SK-N-SH treated with all-trans-retinoic acid at 6 μM for 48 hours (cell line): ENCODE measurements around the gene MMS22L.

Experiments used
- ATAC-seq: fragments of 200-7000 bp; cut with Tn5 transposase; 3 replicates; pipeline ENCODE4 v1.9.1; 2020; ENCODE audit warnings: mild to moderate bottlenecking, moderate library complexity
- ARNTL ChIP-seq: fragments of 450-650 bp; formaldehyde crosslinking; IDR thresholded peaks from 2 replicates; pipeline ENCODE4 v1.5.0; 2020; ENCODE audit warnings: low read depth, mild to moderate bottlenecking, moderate library complexity, borderline replicate concordance
- BACH2 ChIP-seq: fragments of 250-450 bp; sonication (Bioruptor Pico); IDR thresholded peaks from 2 replicates; pipeline ENCODE4 v1.9.0; 2021; ENCODE audit warnings: mild to moderate bottlenecking, borderline replicate concordance
- CSDC2 ChIP-seq: fragments of 250-450 bp; sonication (Bioruptor Pico); IDR thresholded peaks from 2 replicates; pipeline ENCODE4 v1.5.0; 2020; ENCODE audit warnings: mild to moderate bottlenecking, moderate library complexity
- GLIS3 ChIP-seq: fragments of 250-450 bp; sonication (Bioruptor Pico); IDR thresholded peaks from 2 replicates; pipeline ENCODE4 v1.5.0; 2020; ENCODE audit warnings: mild to moderate bottlenecking, moderate library complexity
- ISL1 ChIP-seq: fragments of 250-450 bp; sonication (Bioruptor Pico); IDR thresholded peaks from 2 replicates; pipeline ENCODE4 v2.1.2; 2022; ENCODE audit warnings: mild to moderate bottlenecking, moderate library complexity
- OSR1 ChIP-seq: fragments of 250-450 bp; sonication (Bioruptor Pico); IDR thresholded peaks from 2 replicates; pipeline ENCODE4 v1.8.0; 2022; ENCODE audit warnings: moderate library complexity, mild to moderate bottlenecking, inconsistent platforms
- PPARA ChIP-seq: fragments of 250-450 bp; sonication (Bioruptor Pico); IDR thresholded peaks from 2 replicates; pipeline ENCODE4 v1.5.0; 2020; ENCODE audit warnings: mild to moderate bottlenecking, borderline replicate concordance
- RARB ChIP-seq: fragments of 250-450 bp; sonication (Bioruptor Pico); IDR thresholded peaks from 2 replicates; pipeline ENCODE4 v1.8.0; 2021; ENCODE audit warnings: mild to moderate bottlenecking, moderate library complexity
- SNAI2 ChIP-seq: fragments of 250-450 bp; sonication (Bioruptor Pico); IDR thresholded peaks from 2 replicates; pipeline ENCODE4 v1.5.0; 2020; ENCODE audit warnings: mild to moderate bottlenecking, moderate library complexity
- TCF4 ChIP-seq: fragments of 250-450 bp; sonication (Bioruptor Pico); IDR thresholded peaks from 2 replicates; pipeline ENCODE4 v1.8.0; 2021; ENCODE audit warnings: mild to moderate bottlenecking, moderate library complexity, borderline replicate concordance
- TOX ChIP-seq: fragments of 250-450 bp; sonication (Bioruptor Pico); IDR thresholded peaks from 2 replicates; pipeline ENCODE4 v1.8.0; 2021; ENCODE audit warnings: mild to moderate bottlenecking, moderate library complexity, borderline replicate concordance
- ZC3H10 ChIP-seq: fragments of 250-450 bp; sonication (Bioruptor Pico); IDR thresholded peaks from 2 replicates; pipeline ENCODE4 v1.5.1; 2021; ENCODE audit warnings: mild to moderate bottlenecking, moderate library complexity
- ZFP3 ChIP-seq: fragments of 250-450 bp; sonication (Bioruptor Pico); IDR thresholded peaks from 2 replicates; pipeline ENCODE4 v1.5.0; 2020; ENCODE audit warnings: mild to moderate bottlenecking, moderate library complexity
- ZFP30 ChIP-seq: fragments of 450-650 bp; formaldehyde crosslinking; IDR thresholded peaks from 2 replicates; pipeline ENCODE4 v1.5.0; 2022; ENCODE audit warnings: mild to moderate bottlenecking, moderate library complexity
- ZNF565 ChIP-seq: fragments of 450-650 bp; formaldehyde crosslinking; conservative IDR thresholded peaks from 2 replicates; pipeline ENCODE4 v1.5.0; 2020; ENCODE audit warnings: low read depth, mild to moderate bottlenecking, moderate library complexity
- ZNF70 ChIP-seq: fragments of 450-650 bp; formaldehyde crosslinking; IDR thresholded peaks from 2 replicates; pipeline ENCODE4 v1.5.0; 2020; ENCODE audit warnings: mild to moderate bottlenecking, moderate library complexity
- ZNF8 ChIP-seq: fragments of 450-650 bp; formaldehyde crosslinking; IDR thresholded peaks from 2 replicates; pipeline ENCODE4 v1.5.0; 2020; ENCODE audit warnings: mild to moderate bottlenecking, moderate library complexity
- TF ChIP-seq, protein P1 (sequence below): fragments of 250-450 bp; sonication (Bioruptor Pico); IDR thresholded peaks from 2 replicates; pipeline ENCODE4 v1.5.1; 2020; ENCODE audit warnings: low read depth, mild to moderate bottlenecking, moderate library complexity
- TF ChIP-seq, protein P2 (sequence below): fragments of 250-450 bp; sonication (Bioruptor Pico); IDR thresholded peaks from 2 replicates; pipeline ENCODE4 v1.8.0; 2021; ENCODE audit warnings: low read depth, mild to moderate bottlenecking, moderate library complexity, borderline replicate concordance
- TF ChIP-seq, protein P3 (sequence below): fragments of 250-450 bp; sonication (Bioruptor Pico); IDR thresholded peaks from 2 replicates; pipeline ENCODE4 v1.5.1; 2021; ENCODE audit warnings: mild to moderate bottlenecking, moderate library complexity
- TF ChIP-seq, protein P4 (sequence below): fragments of 250-450 bp; sonication (Bioruptor Pico); IDR thresholded peaks from 2 replicates; pipeline ENCODE4 v1.5.0; 2020; ENCODE audit warnings: mild to moderate bottlenecking, moderate library complexity

The MMS22L gene

DNA sequence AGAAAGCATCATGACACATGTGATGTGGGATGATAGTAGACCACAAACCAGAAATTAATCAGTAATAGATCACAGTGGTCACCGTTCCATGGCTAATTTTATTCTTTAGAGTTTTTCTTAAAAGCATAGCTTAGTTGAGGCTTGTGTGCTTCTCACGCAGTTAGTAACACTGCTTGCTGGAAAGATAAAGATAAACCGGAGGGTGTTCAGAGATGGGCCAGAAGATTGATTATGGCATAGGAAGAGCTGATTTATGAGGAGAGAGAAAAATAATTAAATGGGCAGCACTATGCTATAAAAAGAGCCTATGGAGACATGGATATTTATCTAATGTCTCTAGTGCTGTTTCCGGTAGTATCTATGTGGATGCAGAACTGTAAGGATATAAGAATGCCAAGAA lies 173.6 kb downstream of the MMS22L start (continued):
- no peak for TF ChIP-seq ZNF565 (CRISPR knock-in tag)
- no peak for TF ChIP-seq OSR1
- TF ChIP-seq ZC3H10, result no peak
- no peak for TF ChIP-seq PPARA
- no peak for TF ChIP-seq ZNF8 (CRISPR knock-in tag)
- TF ChIP-seq TOX (CRISPR knock-in tag), result no peak
- TF ChIP-seq ZFP30, result no peak
- no peak for TF ChIP-seq ZNF70 (CRISPR knock-in tag)
- no peak for TF ChIP-seq GLIS3 (CRISPR knock-in tag)
- TF ChIP-seq, protein P1, sequence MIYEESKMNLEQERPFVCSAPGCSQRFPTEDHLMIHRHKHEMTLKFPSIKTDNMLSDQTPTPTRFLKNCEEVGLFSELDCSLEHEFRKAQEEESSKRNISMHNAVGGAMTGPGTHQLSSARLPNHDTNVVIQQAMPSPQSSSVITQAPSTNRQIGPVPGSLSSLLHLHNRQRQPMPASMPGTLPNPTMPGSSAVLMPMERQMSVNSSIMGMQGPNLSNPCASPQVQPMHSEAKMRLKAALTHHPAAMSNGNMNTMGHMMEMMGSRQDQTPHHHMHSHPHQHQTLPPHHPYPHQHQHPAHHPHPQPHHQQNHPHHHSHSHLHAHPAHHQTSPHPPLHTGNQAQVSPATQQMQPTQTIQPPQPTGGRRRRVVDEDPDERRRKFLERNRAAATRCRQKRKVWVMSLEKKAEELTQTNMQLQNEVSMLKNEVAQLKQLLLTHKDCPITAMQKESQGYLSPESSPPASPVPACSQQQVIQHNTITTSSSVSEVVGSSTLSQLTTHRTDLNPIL (CRISPR knock-in tag), result no peak
- no peak for TF ChIP-seq ZFP3
- TF ChIP-seq ARNTL (CRISPR knock-in tag), result no peak
- TF ChIP-seq BACH2 (CRISPR knock-in tag), result no peak
- TF ChIP-seq, all 23 proteins: peak for 0

DNA sequence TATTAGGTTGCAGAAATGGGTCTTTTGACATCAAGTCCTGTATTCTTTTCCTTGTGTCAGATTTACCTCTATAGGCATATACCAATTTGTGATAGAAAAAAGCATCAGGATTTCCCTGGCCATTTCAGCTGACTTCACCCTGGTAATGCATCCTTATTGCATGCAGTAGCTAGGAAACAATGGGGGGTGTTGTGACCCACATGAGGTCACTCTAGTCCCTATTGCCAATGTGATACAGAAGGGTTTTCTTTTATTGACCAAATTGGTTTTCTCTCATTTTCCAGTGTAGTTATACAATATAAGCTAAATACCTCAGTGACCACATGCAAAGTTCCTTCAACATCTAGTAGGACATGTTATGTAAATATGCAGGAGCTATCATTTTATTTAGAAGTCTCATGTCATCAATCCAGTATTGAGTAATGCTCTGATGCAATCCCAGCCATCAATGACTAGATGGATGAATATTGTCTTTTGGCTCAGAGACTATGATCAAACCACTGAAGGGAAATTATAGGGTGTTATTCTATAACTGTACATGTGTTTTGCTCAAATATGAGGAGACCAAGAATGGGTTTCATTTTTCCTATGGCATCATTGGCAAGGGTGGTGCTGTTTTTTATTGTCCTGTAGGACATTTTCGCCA lies 180.7 kb downstream of the MMS22L start:
- TF ChIP-seq, protein P2, sequence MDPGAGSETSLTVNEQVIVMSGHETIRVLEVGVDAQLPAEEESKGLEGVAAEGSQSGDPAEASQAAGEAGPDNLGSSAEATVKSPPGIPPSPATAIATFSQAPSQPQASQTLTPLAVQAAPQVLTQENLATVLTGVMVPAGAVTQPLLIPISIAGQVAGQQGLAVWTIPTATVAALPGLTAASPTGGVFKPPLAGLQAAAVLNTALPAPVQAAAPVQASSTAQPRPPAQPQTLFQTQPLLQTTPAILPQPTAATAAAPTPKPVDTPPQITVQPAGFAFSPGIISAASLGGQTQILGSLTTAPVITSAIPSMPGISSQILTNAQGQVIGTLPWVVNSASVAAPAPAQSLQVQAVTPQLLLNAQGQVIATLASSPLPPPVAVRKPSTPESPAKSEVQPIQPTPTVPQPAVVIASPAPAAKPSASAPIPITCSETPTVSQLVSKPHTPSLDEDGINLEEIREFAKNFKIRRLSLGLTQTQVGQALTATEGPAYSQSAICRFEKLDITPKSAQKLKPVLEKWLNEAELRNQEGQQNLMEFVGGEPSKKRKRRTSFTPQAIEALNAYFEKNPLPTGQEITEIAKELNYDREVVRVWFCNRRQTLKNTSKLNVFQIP (CRISPR knock-in tag), result no peak
- TF ChIP-seq, protein P3, sequence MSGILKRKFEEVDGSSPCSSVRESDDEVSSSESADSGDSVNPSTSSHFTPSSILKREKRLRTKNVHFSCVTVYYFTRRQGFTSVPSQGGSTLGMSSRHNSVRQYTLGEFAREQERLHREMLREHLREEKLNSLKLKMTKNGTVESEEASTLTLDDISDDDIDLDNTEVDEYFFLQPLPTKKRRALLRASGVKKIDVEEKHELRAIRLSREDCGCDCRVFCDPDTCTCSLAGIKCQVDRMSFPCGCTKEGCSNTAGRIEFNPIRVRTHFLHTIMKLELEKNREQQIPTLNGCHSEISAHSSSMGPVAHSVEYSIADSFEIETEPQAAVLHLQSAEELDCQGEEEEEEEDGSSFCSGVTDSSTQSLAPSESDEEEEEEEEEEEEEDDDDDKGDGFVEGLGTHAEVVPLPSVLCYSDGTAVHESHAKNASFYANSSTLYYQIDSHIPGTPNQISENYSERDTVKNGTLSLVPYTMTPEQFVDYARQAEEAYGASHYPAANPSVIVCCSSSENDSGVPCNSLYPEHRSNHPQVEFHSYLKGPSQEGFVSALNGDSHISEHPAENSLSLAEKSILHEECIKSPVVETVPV (CRISPR knock-in tag), result no peak
- TF ChIP-seq SNAI2 (CRISPR knock-in tag), result no peak
- no peak for TF ChIP-seq OSR1
- no peak for TF ChIP-seq TCF4 (CRISPR knock-in tag)
- TF ChIP-seq, protein P4, sequence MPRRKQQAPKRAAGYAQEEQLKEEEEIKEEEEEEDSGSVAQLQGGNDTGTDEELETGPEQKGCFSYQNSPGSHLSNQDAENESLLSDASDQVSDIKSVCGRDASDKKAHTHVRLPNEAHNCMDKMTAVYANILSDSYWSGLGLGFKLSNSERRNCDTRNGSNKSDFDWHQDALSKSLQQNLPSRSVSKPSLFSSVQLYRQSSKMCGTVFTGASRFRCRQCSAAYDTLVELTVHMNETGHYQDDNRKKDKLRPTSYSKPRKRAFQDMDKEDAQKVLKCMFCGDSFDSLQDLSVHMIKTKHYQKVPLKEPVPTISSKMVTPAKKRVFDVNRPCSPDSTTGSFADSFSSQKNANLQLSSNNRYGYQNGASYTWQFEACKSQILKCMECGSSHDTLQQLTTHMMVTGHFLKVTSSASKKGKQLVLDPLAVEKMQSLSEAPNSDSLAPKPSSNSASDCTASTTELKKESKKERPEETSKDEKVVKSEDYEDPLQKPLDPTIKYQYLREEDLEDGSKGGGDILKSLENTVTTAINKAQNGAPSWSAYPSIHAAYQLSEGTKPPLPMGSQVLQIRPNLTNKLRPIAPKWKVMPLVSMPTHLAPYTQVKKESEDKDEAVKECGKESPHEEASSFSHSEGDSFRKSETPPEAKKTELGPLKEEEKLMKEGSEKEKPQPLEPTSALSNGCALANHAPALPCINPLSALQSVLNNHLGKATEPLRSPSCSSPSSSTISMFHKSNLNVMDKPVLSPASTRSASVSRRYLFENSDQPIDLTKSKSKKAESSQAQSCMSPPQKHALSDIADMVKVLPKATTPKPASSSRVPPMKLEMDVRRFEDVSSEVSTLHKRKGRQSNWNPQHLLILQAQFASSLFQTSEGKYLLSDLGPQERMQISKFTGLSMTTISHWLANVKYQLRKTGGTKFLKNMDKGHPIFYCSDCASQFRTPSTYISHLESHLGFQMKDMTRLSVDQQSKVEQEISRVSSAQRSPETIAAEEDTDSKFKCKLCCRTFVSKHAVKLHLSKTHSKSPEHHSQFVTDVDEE (CRISPR knock-in tag), result no peak
- TF ChIP-seq ZNF565 (CRISPR knock-in tag), result no peak
- TF ChIP-seq ZC3H10, result no peak
- no peak for TF ChIP-seq PPARA
- no peak for TF ChIP-seq RARB (CRISPR knock-in tag)
- TF ChIP-seq ZNF70 (CRISPR knock-in tag), result no peak
- no peak for TF ChIP-seq CSDC2 (CRISPR knock-in tag)
- no peak for TF ChIP-seq TOX (CRISPR knock-in tag)
- no peak for TF ChIP-seq ARNTL (CRISPR knock-in tag)
- TF ChIP-seq, all 23 proteins: peak for 0
- ATAC-seq, result no peak

DNA sequence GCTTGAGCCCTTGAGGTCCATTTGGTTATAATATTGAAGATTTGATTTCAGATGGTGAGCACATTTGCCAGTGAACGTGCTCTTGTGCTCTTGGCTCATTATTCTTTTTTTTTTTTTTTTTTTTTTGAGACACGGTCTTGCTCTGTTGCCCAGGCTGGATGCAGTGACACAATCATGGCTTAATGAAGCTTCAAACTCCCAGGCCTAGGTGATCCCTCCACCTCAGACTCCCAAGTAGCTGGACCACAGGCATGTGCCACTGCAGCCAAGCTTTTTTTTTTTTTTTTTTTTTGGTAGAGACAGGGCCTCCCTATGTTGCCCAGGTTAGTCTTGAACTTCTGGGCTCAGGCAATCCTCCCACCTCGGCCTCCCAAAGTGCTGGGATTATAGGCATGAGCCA lies 182.3 kb downstream of the MMS22L start:
- no peak for TF ChIP-seq GLIS3 (CRISPR knock-in tag)
- no peak for TF ChIP-seq ISL1
- no peak for ATAC-seq
